CD4-positive, alpha-beta T cell treated with Interleukin-21 for 1 hour (primary cell): ENCODE results near the gene FAF1.
"Not testable (repeated sequence)": the region's sequence is repeated elsewhere in the genome, so short reads cannot be mapped to it uniquely, and the experiment has no call there.

Experiments used
- DNase-seq: peaks from one replicate; pipeline ENCODE4 v3.0.0-alpha.2; 2020

The FAF1 gene

DNA sequence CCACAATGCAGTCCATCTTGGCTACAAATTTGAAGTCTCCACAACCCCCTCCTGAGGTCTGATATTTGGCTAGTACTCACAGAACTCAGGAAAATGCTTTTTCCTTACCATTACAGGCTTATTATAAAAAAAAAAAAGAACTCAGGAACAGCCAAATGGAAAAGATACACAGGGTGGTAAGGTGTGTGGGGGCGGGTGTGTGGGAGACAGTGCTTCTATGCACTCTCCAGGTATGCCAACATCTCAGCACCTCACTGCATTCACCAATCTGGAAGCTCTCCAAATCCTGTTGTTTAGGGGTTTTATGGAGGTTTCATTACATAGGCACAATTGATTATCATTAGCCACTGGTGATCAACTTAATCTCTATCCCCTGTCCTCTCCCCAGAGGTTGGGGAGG is 126.9 kb downstream of the FAF1 start:
- no peak for DNase-seq

DNA sequence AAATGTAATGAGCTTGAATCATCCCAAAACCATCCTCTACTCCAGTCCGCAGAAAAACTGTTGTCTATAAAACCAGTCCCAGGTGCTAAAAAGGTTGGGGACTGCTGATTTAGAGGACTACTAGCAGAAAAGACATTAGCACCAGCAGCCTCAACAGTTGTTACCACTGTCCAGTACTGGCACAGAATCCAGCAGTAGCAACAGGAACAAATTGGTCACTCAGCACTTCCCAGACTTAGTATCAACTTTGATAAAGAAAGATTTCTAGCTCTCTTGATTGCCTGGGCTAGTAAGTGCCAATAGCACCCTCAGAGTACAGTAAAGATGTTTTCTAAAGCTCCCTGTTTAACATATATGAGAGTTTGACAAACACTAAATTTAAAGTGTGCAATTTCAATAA is 127.9 kb downstream of the FAF1 start:
- no peak for DNase-seq

DNA sequence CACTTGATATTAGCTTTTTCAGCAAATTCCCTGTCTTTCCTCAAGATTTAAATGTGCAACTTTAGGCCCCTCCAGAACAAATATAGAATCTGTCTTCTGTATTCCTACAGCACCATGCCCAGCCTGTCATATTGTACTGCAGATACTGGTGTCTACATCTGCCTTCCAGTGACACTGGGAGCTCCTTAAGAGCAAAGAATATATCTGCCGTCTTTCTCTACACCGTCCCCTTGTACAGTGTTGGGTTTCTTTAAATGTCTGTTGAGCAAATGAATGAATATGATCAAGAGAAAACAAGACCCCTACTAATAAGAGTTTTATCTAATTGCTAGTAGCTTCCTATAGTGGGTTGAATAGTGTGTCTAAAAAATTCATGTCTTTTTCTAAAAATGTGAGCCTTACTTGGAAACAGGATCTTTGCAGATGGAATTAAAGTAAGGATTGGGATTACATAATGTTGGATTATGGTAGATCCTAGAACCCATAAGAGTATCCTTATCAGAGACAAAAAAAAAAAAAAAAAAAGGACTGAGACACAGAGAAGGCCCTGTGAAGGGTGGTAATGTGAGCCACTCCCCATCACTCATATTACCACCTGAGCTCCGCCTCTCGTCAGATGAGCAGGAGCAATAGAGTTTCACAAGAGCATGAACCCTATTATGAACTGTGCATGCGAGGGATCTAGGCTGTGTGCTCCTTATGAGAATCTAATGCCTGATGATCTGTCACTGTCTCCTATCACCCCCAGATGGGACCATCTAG is 128.6 kb downstream of the FAF1 start:
- no peak for DNase-seq

DNA sequence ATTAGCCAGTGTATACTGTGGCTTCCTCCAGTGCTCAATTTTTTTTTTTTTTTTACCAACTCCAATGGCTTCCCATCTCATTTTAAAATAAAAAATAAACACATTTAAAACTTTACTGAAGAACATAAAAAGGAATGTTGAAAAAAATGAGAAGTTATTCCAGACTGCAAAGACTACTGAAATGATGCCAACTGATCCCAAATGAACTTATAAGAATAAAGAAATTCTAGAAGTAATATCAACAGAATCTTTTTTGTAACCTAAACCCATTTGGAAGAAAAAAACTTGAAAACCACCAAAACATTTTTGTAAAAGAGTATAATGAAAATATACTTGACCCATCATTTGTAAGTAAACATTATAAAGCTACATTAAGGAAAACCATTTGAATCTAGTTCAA is 129.4 kb downstream of the FAF1 start:
- DNase-seq, result no peak

DNA sequence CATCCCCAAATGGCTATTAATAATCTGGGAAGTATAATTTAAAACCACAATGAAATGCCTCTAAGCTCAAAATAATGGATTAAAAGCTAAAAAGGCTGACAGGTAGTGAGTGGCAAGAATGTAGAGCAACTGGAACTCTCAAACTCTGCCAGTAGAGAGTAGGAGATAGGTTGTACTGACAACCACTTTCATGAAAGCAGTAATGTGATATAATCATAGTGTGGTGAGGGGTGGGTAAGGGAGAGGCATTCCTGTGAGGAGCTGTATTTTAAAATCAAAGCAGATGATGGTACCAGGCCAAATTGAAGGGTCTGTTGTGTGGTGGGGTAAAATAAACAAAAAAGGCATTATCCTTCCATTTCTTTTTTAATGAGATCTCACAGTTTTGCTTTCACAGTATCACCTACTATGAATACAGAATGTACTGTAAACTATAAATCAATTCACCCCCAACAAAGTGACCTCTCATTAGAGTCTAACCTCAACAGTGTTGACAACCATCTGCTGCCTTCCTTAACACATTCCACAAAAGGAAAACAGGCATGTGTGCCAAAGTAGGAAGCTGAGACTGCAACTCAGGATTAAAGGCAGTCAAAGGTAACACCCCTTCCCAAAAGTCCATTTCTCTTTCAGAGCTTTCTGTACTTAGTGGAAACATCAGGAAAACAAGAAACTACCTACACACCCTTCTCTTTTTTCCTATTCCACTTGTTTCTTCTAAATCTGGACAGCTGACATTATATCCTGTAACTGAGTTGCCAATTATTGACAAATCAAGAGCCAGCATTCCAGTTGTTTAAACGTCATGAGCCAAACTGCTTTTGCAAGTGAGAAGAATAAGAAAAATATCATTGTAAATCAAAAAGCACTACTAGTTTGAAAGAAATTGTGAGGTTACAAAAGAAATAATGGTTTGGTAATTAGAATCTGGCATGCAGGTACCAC is 130.8 kb downstream of the FAF1 start:
- no peak for DNase-seq

DNA sequence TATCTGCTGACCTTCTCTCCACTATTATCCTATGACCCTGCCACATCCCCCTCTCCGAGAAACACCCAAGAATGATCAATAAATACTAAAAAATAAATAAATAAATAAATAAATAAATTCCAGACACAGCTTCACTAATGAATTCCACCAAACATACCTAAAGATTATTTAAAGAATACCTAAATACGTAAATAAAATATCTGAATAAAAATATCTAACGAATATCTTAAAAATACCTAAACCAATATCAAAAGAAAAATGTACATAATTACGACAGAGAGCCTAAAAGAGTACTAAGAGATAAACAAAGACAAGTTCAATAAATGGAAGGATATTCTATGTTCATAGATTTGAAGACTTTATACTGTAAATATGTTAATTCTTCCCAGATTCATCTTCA is 132.5 kb downstream of the FAF1 start:
- DNase-seq, result no peak

DNA sequence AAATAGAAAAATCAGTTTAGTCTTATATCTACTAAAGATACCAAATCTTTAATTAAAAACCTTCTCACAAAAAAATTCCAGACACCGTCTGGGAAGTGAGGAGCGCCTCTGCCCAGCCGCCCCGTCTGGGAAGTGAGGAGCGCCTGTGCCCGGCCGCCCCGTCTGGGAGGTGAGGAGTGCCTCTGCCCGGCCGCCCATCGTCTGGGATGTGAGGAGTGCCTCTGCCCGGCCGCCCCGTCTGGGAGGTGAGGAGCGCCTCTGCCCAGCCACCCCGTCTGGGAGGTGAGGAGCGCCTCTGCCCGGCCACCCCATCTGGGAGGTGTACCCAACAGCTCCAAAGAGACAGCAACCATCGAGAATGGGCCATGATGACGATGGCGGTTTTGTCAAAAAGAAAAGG is 133.3 kb downstream of the FAF1 start:
- DNase-seq, result not testable (repeated sequence)

DNA sequence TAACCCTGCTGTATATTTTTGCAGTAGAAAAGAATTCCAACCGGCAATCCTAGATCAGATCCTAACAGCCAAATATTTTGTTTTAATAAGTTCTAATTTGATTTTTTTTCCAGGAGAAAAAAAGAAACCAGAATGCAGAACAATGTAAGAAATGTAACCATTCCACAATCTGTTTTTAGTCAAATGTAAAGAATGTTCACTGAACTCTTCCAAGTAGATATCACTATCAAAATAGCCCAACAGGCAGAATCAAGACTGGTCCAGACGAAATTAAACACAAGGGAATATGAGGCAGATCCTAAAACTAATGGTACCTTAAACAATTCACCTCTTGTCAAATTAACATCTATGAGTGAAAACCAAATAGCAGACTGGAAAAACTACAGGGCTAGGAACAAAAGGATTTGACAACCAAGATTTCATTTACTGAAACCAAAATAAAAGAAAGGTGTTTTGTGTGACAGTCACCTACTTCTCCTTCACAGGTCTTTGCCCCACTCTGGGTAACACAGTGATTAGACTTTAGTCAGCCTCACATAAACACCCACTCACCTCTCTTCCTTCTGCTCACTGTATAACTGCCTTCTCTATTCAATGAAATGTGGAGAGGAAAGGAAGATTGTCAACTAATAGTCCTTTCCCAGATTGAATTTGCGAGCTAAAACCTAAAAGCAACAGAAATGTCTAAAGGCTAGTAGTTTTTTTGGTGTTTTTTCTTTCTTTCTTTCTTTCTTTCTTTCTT is 137.9 kb downstream of the FAF1 start:
- no peak for DNase-seq

DNA sequence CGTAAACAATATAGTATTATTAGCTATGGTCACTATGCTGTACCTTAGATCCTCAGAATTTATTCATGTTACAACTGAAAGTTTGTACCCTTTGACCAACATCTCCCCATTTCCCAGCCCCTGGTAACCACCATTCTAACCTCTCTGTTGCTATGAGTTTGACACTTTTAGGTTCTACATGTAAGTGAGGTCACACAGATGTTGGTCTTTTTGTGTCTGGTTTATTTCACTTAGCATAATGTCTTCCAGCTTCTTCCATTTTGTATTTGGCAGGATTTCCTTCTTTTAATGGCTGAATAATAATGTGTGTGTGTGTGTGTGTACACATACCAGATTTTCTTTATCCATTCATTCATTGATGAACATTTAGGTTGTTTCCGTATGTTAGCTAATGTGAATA is 139.5 kb downstream of the FAF1 start:
- DNase-seq, result no peak

DNA sequence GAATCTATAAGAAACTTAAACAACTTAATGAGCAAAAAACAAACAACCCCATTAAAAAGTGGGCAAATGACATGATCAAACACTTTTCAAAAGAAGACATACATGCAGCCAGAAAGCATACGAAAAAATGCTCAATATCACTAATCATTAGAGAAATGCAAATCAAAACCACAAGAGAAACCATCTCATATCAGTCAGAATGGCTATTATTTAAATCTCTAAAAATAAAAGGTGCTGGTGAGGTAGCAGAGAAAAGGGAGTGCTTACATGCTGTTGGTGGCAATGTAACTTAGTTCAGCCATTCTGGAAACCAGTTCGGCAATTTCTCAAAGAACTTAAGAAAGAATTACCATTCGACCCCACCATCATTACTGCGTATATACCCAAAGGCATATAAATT is 147.7 kb downstream of the FAF1 start:
- DNase-seq, result no peak

DNA sequence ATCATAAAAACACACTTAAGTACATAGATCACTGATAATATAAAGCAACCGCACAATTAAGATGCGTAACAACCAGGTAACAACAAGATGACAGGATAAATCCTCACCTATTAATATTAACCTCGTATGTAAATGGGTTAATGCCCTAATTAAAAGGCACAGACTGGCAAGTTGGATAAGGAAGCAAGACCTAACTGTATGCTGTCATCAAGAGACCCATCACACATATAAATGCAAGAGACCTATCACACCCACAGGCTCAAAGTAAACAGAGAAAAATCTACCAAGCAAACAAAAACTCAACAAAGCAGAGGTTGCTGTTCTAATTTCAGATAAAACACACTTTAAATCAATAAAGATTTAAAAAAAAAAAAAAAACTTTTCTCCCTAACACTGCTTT is 151.8 kb downstream of the FAF1 start:
- no peak for DNase-seq

DNA sequence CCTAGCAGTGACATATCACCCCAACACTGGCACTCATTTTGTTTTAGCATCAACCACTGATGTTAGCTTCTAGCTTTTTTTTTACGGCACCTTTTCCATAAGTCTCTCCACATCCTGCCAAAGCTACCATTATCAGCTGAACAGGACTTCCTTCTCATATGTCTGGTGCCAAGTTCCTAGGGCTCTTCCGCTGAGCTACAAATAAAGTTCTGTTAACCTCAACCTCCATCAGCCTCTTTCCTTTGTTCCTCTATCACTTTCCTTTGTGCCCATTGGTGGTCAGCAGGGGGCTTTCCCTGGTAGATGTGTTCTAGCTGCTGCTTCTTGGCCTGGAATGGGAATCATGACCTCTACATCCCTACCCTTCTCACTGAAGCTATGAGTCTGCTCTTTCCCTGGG is 163.8 kb downstream of the FAF1 start:
- no peak for DNase-seq

DNA sequence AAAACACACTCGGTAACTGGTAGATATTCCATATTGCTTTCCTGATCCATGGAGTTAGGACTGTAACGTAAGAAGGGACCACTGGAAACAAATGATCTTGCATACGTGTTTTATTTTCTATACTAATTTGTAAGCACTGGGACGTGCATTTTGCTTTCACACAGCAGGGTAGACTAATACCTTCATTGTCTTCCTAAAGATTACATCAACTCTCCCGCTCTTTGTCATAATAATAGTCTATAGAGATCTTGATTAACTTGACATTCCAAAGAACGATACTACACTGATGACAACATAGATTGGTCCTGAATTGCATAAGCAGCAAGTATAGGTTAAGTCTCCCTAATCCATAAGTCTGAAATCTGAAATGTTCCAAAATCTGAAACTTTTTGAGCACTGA is 166.5 kb downstream of the FAF1 start:
- no peak for DNase-seq

DNA sequence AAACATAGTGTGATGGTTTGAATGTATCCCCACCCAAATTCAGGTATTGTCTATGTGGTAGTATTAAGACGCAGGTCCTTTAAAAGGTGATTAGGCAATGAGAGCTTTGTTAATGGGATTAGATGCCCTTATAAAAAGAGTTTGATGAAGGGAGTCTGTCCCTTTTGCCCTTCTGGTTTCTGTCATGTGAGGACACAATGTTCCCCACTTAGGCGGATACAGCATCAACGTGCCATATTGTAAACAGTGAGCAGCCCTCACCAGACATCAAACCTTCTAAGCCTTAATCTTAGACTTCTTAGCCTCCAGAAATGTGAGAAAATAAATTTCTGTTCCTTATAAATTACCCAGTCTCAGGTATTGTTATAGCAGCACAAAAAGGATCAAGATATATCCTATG is 172.8 kb downstream of the FAF1 start:
- DNase-seq, result no peak

DNA sequence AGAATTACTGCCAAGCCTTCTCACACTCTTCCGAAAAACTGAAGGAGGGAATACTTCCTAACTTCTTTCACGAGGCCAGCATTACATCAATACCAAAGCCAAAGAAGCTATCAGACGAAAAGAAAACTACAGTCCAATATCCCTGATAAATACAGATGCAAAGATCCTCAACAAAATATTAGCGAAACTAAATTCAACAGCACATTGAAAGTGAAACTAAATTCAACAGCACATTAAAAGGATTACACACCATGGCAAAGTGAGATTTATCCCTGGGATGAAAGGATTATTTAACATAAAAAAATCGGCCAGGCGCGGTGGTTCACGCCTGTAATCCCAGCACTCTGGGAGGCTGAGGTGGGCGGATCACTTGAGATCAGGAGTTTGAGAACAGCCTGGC is 176.8 kb downstream of the FAF1 start:
- no peak for DNase-seq

DNA sequence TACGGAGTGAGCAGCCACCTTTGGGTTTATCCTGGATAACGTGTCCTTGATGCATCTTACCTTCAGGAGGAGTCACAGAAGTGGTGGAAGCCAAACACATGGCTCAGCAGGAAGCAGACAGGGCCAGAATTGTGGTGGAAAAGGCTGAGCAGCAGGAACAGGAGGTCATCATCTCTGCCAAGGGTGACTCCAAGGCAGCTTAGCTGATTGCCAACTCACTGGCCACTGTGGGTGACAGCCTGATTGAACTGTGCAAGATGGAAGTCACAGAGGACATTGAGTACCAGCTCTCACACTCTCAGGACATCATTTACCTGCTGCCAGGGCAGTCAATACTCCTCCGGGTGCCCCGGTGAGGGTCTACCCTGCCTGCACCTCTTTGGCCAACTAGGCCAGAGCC is 179.3 kb downstream of the FAF1 start:
- no peak for DNase-seq

DNA sequence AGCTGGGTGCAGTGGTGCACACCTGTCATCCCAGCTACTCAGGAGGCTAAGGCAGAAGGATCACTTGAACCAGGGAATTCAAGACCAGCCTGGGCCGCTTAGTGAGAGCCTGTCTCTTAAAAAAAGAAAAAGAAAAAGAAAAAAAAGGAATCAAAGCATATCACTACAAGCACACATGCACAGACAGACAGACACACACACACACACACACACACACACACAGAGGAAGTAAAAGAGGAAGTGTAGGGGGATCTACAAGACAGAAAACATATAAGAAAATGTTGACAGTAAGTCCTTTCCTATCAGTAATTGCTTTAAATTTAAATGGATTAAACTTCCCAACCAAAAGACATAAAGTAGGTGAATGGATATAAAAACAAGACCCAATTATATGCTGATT is 180.3 kb downstream of the FAF1 start:
- DNase-seq, result peak; percentile 8

DNA sequence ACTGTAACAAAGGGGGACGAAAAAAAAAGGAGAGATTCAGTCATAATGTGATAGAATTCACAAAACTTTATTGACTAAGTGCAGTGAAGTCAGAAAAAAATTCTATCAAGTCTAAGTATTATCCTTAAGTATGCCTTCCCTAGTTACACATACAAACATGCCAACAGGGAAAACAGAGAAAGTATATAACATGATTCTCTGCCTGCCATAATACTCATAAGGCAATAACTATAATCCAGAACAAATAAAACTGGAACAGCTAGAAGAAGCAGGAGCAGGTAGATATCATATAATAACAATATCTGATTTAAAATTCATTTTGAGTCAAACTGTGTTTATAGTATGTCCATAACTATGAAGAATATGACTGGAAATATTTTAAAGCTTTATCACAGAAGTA is 184.3 kb downstream of the FAF1 start:
- no peak for DNase-seq

DNA sequence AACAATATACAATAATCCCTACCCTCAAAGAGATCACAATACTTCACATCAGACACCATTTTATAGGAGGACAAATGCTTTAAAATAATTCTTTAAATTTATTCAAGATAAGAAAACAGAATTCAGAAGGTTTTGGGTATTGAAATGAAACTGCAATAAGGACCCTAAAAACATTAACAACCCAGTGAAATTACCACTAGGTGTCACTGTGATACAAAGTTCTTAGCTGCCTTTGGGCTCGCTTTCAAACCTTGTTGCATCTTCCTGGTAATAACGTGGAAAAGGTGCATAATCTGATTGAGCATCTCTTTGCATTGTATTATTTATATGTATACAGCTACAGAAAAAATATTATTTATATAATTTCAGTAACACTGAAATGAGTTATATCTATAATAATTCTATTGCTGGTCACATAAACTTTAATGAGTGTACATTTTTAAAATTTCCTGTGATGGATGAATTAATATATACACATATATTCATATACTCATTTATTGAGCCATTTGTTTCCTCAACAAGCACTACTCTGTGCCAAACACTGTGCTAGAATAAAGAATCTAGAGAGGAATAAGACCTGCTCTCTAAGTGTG is 185.2 kb downstream of the FAF1 start:
- DNase-seq, result peak; percentile 52

DNA sequence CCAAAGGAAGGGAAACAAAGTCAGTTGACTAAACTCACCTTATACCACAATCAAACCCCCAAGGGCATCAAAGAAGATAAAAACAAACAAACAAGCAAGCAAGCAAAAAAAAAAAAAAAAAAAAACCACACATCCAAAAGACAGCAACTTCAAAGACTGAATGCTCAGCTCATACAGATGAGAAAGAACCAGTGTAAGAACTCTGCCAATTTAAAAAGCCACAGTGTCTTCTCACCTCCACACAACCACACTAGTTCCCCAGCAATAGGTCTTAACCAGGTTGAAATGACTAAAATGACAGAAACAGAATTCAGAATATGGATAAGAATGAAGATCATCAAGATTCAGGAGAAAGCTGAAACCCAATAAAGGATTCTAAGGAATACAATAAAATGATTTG is 193.4 kb downstream of the FAF1 start:
- DNase-seq, result no peak

DNA sequence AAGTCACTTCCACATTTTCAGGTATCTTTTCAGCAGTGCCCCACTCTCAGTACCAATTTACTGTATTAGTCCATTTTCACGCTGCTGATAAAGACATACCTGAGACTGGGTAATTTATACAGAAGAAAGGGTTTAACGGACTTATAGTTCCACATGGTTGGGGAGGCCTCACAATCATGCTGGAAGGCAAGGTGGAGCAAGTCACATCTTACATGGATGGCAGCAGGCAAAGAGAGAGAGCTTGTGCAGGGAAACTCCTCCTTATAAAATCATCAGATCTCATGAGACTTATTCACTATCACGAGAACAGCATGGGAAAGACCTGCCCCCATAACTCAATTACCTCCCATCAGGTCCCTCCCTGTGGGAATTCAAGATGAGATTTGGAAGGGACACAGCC is 203.5 kb downstream of the FAF1 start:
- DNase-seq, result not testable (repeated sequence)

DNA sequence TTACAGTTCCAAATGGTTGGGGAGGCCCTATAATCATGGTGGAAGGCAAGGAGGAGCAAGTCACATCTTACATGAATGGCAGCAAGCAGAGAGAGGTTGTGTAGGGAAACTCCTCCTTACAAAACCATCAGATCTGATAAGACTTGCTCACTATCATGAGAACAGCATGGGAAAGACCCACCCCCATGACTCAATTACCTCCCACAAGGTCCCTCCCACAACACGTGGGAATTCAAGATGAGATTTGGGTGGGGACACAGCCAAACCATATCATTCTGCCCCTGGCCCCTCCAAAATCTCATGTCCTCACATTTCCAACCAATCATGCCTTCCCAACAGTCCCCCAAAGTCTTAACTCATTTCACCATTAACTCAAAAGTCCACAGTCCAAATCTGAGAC is 205.3 kb downstream of the FAF1 start:
- DNase-seq, result not testable (repeated sequence)

DNA sequence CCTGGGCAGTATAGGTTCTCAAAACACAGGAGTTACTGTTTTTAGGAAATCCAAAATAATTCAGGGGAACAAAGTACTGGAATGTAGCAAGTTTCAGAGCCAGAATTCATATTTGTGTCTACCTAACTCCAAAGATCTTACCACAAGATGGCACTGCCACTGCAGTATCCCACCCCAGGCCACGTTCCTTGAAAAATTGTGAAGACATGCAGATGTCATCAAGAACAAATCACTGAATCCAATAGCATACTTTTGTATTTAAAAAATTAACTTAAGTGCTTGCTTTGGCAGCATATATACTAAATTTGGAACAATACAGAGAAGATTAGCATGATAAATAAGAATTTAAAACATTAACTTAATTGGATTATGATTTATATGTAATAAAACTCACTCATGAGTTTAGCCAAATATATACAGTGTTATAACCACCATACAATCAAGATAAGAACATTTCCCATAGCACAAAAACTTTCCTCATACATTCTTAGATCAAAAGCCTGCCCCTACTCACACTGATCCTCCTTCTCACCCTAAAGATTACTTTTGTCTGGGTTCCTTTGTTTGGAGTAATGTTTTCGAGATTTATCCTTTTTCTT is 209.9 kb downstream of the FAF1 start:
- DNase-seq, result no peak
